ENCODE results near the gene LEUTX. TPM values are rescaled to one million over a fixed set of nuclear protein-coding genes. Genes with fewer than 3 reads are reported as not detected.
"Not testable (repeated sequence)": the region's sequence is repeated elsewhere in the genome, so short reads cannot be mapped to it uniquely, and the experiment has no call there.

LEUTX gene
- total RNA-seq, 8 experiments from 2014 or later = 34.9 TPM; not detected in 7

DNA sequence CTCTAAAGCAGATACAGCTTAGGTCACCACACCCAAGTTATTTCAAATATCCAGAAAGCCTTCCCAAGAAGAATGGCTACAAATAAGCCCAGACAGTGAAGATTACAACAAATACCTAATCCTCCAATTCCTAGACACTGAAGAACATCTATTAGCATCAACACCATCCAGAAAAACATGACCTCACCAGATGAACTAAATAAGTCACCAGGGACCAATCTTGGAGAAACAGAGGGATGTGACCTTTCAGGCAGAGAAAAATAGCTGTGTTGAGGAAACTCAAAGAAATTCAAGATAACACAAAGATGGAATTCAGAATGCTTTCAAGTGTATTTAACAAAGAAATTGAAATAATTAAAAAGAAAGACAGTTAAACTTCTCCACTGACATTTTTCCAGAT is 25.9 kb upstream of the LEUTX start:
- no peaks in the 10 kb centered on the region for H3K4me1 ChIP-seq (replicated peaks in 1 of 2)
- in situ Hi-C loops (cut with MboI; ENCODE audit: low pct_unique_long_range_greater_than_20kb in 2 of 9, low sequenced_read_pairs in 9 of 9, unreplicated experiment in 9 of 9) = no loop called here
- no peak overlapping the region for H3K27ac ChIP-seq
- no peak for ATAC-seq (replicated peaks in 6 of 8)
- H3K4me3 ChIP-seq = no peak overlapping the region

- ATAC-seq (replicated peaks in 6 of 8) = no peak
- Histone ChIP-seq H3K4me3 (no peak overlapping the region), H3K27ac (no peak overlapping the region), H3K4me1 (replicated peaks in 1 of 2) (no peaks in the 10 kb centered on the region)
- WGBS, 10 experiments = 0 to 67% (median 39%) methylated on average over 1 to 2 of the region's 2 CpGs; no CpG with 5 or more reads in 1 of the 10 experiments
- in situ Hi-C loops (cut with MboI; ENCODE audit: low pct_unique_long_range_greater_than_20kb in 2 of 9, low sequenced_read_pairs in 9 of 9, unreplicated experiment in 9 of 9) = no loop called here
These were observed 24.1 kb upstream of the LEUTX start for GRCh38 chr19:39754544-39754943.

- Histone ChIP-seq H3K4me3 (no peak overlapping the region), H3K27ac (no peak overlapping the region), H3K4me1 (replicated peaks in 1 of 2) (no peaks in the 10 kb centered on the region)
- in situ Hi-C loops (cut with MboI; ENCODE audit: low pct_unique_long_range_greater_than_20kb in 2 of 9, low sequenced_read_pairs in 9 of 9, unreplicated experiment in 9 of 9) = no loop called here
- no peak for ATAC-seq (replicated peaks in 6 of 8)
- WGBS, 10 experiments = 5 to 71% (median 32%) methylated on average over 3 of the region's 3 CpGs; no CpG with 5 or more reads in 1 of the 10 experiments
These were observed 23.7 kb upstream of the LEUTX start for GRCh38 chr19:39754971-39755370.

- 0 to 63% (median 21%) methylated on average over 1 to 4 of the region's 4 CpGs; no CpG with 5 or more reads in 1 of the 10 experiments for WGBS, 10 experiments
- H3K27ac ChIP-seq = no peak overlapping the region
- no peak for ATAC-seq (replicated peaks in 6 of 8)
- H3K4me3 ChIP-seq = no peak overlapping the region
- no peaks in the 10 kb centered on the region for H3K4me1 ChIP-seq (replicated peaks in 1 of 2)
- in situ Hi-C loops (cut with MboI; ENCODE audit: low pct_unique_long_range_greater_than_20kb in 2 of 9, low sequenced_read_pairs in 9 of 9, unreplicated experiment in 9 of 9) = no loop called here
These were observed 19.0 kb upstream of the LEUTX start for GRCh38 chr19:39759457-39760184.

DNA sequence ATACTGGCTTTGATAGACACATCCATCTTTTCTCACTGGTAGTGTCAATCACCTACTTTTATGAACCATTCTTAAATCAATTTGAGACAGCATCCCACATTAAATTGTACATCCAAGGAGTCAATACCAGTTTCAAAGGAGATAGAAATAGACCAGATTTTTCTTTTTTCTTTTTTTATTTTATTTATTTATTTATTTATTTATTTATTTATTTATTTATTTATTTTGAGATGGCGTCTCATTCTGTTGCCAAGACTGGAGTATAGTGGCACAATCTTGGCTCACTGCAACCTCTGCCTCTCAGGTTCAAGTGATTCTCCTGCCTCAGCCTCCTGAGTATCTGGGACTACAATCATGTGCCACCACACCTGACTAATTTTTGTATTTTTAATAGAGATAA is 16.8 kb upstream of the LEUTX start:
- in situ Hi-C loops (cut with MboI; ENCODE audit: low pct_unique_long_range_greater_than_20kb in 2 of 9, low sequenced_read_pairs in 9 of 9, unreplicated experiment in 9 of 9); H3K4me1 ChIP-seq (replicated peaks in 1 of 2); H3K27ac ChIP-seq; H3K4me3 ChIP-seq; ATAC-seq (replicated peaks in 6 of 8): not testable (repeated sequence)
- 25 to 100% (median 80%) methylated on average over 1 of the region's 1 CpG; no CpG with 5 or more reads in 3 of the 10 experiments for WGBS, 10 experiments

DNA sequence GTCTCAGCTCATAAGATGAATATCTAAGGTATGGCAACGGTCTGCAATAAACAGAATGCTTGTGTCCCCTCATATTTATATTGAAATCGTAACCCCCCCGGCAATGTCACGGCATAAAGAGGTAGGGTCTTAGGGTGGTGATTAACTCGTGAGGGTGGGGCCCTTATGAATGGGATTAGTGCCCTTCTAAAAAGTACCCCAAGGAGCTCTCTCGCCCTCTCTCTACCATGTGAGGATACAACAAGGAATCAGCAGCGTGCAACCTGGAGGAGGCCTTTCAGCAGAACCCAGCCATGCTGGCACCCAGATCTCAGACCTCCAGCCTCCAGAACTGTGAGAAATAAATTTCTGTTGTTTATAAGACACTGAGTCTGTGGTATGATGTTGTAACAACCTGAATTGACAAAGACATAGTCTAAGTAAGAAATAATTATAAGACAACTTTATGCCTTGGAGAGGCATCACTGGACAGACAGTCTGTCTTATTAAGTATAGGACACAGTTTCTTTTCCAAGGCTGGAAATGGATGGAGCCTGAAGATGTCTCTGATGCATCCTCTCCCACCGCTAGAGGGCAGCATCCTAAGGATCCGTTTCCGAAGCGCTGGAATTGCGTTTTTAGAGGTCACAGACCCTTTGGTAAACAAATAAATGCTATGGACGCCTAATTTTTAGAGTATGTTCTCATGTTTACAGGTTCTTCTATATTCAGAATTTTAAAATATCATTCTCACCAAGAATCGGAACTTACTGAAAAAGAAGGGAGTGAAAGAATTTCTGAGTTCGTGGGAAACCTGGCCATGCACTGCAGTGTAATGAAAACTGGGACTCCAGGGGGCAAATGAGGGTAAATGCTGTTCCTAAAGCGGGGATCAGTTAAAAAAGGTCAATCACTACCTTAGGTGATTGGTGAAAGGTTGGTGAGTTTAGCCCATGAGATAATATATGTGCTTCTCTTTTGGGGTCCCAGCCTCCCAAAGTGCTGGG is 13.3 kb upstream of the LEUTX start:
- peaks cover 0 to 4% of the 10 kb centered on the region in 2 donors for H3K4me1 ChIP-seq (replicated peaks in 1 of 2)
- in situ Hi-C loops (cut with MboI; ENCODE audit: low pct_unique_long_range_greater_than_20kb in 2 of 9, low sequenced_read_pairs in 9 of 9, unreplicated experiment in 9 of 9) = no loop called here
- H3K27ac ChIP-seq = no peak overlapping the region
- no peak overlapping the region for H3K4me3 ChIP-seq
- ATAC-seq (replicated peaks in 6 of 8) = peak in 2 of 8 experiments; percentile 20 to 52
- WGBS, 10 experiments = 11 to 58% (median 40%) methylated on average over 4 to 16 of the region's 16 CpGs

GRCh38 chr19:39768334-39768733 is 10.3 kb upstream of the LEUTX start:
- WGBS, 10 experiments = 25 to 64% (median 50%) methylated on average over 2 to 5 of the region's 8 CpGs; no CpG with 5 or more reads in 1 of the 10 experiments
- Histone ChIP-seq H3K27ac (no peak overlapping the region), H3K4me1 (replicated peaks in 1 of 2) (peaks cover 0 to 4% of the 10 kb centered on the region in 2 donors), H3K4me3 (no peak overlapping the region)
- in situ Hi-C loops (cut with MboI; ENCODE audit: low pct_unique_long_range_greater_than_20kb in 2 of 9, low sequenced_read_pairs in 9 of 9, unreplicated experiment in 9 of 9) = no loop called here
- ATAC-seq (replicated peaks in 6 of 8) = peak in 1 of 8 experiments; percentile 38

- ATAC-seq (replicated peaks in 6 of 8) = no peak
- in situ Hi-C loops (cut with MboI; ENCODE audit: low pct_unique_long_range_greater_than_20kb in 2 of 9, low sequenced_read_pairs in 9 of 9, unreplicated experiment in 9 of 9) = no loop called here
- 0 to 54% (median 43%) methylated on average over 1 to 4 of the region's 4 CpGs; no CpG with 5 or more reads in 4 of the 10 experiments for WGBS, 10 experiments
- Histone ChIP-seq H3K27ac (no peak overlapping the region), H3K4me1 (replicated peaks in 1 of 2) (peaks cover 0 to 4% of the 10 kb centered on the region in 2 donors), H3K4me3 (no peak overlapping the region)
These were observed 9.9 kb upstream of the LEUTX start for GRCh38 chr19:39768786-39769185.

- H3K4me1 ChIP-seq (replicated peaks in 1 of 2) = no peaks in the 10 kb centered on the region
- no peak overlapping the region for H3K4me3 ChIP-seq
- H3K27ac ChIP-seq = no peak overlapping the region
- in situ Hi-C loops (cut with MboI; ENCODE audit: low pct_unique_long_range_greater_than_20kb in 2 of 9, low sequenced_read_pairs in 9 of 9, unreplicated experiment in 9 of 9) = loop anchor here in 2 of 9 experiments (25.0 kb wide), 1 partner anchor 181 kb away; the partner anchor contains the start of gene PSMC4 (in 2 of the 2)
- ATAC-seq (replicated peaks in 6 of 8) = no peak
- 43 to 93% (median 84%) methylated on average over 2 to 3 of the region's 3 CpGs for WGBS, 10 experiments
These were observed 2.2 kb downstream of the LEUTX start for GRCh38 chr19:39780894-39781293.

DNA sequence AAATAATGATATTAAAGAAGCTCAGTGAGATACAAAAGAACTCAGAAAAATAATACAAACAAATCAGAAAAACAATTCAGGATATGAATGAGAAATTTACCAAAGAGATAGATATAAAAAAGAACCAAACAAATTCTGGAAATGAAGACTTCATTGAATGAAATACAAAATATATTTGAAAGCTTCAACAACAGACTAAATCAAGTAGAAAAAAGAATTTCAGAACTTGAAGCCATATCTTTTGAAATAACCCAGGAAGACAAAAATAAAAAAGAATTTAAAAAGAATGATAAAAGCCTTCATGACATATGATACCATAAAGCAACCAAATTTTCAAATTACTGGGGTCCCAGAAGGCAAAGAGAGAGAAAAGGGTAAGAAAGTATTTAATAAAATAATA is 9.6 kb downstream of the LEUTX start:
- in situ Hi-C loops (cut with MboI; ENCODE audit: low pct_unique_long_range_greater_than_20kb in 2 of 9, low sequenced_read_pairs in 9 of 9, unreplicated experiment in 9 of 9) = loop anchor here in 2 of 9 experiments (25.0 kb wide), 1 partner anchor 174 kb away; the partner anchor contains the start of gene PSMC4 (in 2 of the 2)
- no peaks in the 10 kb centered on the region for H3K4me1 ChIP-seq (replicated peaks in 1 of 2)

GRCh38 chr19:39792999-39793546 is 14.4 kb downstream of the LEUTX start:
- peak overlapping the region; percentile 39 to 57 (median 55) for H3K4me3 ChIP-seq
- no peak overlapping the region for H3K27ac ChIP-seq
- ATAC-seq (replicated peaks in 6 of 8) = peak; percentile 97 to 99 (median 98)
- no peaks in the 10 kb centered on the region for H3K4me1 ChIP-seq (replicated peaks in 1 of 2)
- WGBS, 10 experiments = 0 to 4% (median 3%) methylated on average over 1 to 10 of the region's 17 CpGs; no CpG with 5 or more reads in 2 of the 10 experiments
- in situ Hi-C loops (cut with MboI; ENCODE audit: low pct_unique_long_range_greater_than_20kb in 2 of 9, low sequenced_read_pairs in 9 of 9, unreplicated experiment in 9 of 9) = loop anchor here in 2 of 9 experiments (25.0 kb wide), 1 partner anchor 169 kb away; the partner anchor contains the start of gene PSMC4 (in 2 of the 2)

More for the DNA sequence above, 9.6 kb downstream of the LEUTX start:
- H3K4me3 ChIP-seq = no peak overlapping the region
- ATAC-seq (replicated peaks in 6 of 8) = no peak
- H3K27ac ChIP-seq = no peak overlapping the region

DNA sequence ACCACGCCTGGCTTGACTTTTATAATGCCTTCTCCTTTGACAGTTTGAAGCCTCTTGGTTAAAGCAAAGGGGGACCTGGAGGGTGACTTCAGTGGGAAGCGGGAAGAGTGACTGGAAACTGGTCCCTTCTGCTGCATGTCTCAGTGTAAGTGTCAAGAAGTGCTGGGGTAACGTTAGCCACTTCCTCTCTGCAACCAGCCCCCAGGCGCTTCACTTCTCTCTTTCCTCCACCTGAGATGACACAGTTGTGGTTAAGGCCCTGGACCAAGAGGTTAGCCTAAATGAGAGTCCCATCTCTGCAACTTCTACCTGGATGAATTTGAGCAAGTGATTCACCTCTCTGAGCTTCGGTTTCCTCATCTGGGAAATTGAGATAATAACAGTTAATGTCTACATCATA is 16.3 kb downstream of the LEUTX start:
- Histone ChIP-seq H3K4me1 (replicated peaks in 1 of 2) (no peaks in the 10 kb centered on the region), H3K4me3 (no peak overlapping the region), H3K27ac (no peak overlapping the region)
- no peak for ATAC-seq (replicated peaks in 6 of 8)
- 0 to 100% (median 90%) methylated on average over 1 to 4 of the region's 5 CpGs; no CpG with 5 or more reads in 5 of the 10 experiments for WGBS, 10 experiments
- in situ Hi-C loops (cut with MboI; ENCODE audit: low pct_unique_long_range_greater_than_20kb in 2 of 9, low sequenced_read_pairs in 9 of 9, unreplicated experiment in 9 of 9) = loop anchor here in 2 of 9 experiments (25.0 kb wide), 1 partner anchor 167 kb away; the partner anchor contains the start of gene PSMC4 (in 2 of the 2)
